ENCODE measurements around the gene BST1.

Gene BST1

DNA sequence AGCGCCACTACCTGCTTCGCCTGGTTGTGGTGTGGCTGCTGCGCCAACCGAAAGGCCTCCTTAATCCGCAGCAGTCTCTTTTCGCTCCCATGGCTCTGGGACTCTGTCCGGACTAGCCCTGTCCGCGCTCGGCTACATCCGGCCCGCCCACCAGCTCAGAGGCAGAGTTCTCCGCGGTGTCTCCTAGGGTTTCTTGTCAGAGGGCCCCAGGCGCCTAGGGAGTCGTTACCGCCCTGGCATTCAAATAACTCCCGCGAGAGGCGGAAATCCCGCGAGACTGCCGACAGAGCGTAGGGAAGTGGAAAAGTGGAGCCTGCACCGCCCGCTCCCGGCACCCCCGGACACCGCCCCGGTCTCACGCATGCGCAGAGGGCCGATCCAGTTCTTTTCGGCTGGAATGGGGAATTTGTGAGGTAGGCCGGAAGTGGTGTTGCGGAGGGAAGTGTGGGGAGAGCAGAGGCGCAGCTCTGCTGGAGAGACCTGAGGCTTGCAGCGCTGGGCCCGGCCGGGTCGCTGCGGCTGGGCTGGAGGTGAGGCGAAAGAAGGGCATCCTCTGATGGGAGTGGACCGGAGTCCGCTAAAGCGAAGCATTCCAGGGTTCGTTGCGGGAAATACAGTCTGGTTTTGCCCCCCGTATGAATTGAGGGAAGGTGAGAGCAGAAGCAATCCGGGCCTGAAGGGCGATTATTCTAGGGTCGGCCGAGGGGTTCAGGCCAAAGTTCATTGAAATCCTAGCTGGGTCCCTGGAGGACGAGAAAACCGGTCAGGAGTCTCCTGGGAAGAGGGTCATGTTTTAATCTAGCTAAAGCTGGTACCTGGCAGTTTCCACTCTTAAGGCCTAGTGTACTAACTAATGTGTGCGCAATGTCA lies 21.3 kb upstream of the BST1 start, which contains the start of gene FAM200B:
FAM200B (plus strand) TSS at position 456 of the 870 bp plus-strand sequence. CDS start 5,151 bp downstream, outside the sequence.
- TF ChIP-seq SIN3A (IDR thresholded peaks at IDR 0.05; ENCODE audit: borderline replicate concordance, insufficient read depth, low read length) (peak; percentile 95), POLR2AphosphoS5 (IDR thresholded peaks at IDR 0.05; ENCODE audit: low read depth, low read length) (peak; percentile 81), TAF1 (IDR thresholded peaks at IDR 0.05; ENCODE audit: borderline replicate concordance, insufficient read depth, low read length) (peak; percentile 87), FOXP2 (optimal IDR thresholded peaks at IDR 0.05; ENCODE audit: borderline replicate concordance, extremely low read depth, extremely low read length, insufficient read depth) (peak; percentile 13)
- TF ChIP-seq, protein P1, sequence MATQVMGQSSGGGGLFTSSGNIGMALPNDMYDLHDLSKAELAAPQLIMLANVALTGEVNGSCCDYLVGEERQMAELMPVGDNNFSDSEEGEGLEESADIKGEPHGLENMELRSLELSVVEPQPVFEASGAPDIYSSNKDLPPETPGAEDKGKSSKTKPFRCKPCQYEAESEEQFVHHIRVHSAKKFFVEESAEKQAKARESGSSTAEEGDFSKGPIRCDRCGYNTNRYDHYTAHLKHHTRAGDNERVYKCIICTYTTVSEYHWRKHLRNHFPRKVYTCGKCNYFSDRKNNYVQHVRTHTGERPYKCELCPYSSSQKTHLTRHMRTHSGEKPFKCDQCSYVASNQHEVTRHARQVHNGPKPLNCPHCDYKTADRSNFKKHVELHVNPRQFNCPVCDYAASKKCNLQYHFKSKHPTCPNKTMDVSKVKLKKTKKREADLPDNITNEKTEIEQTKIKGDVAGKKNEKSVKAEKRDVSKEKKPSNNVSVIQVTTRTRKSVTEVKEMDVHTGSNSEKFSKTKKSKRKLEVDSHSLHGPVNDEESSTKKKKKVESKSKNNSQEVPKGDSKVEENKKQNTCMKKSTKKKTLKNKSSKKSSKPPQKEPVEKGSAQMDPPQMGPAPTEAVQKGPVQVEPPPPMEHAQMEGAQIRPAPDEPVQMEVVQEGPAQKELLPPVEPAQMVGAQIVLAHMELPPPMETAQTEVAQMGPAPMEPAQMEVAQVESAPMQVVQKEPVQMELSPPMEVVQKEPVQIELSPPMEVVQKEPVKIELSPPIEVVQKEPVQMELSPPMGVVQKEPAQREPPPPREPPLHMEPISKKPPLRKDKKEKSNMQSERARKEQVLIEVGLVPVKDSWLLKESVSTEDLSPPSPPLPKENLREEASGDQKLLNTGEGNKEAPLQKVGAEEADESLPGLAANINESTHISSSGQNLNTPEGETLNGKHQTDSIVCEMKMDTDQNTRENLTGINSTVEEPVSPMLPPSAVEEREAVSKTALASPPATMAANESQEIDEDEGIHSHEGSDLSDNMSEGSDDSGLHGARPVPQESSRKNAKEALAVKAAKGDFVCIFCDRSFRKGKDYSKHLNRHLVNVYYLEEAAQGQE (IDR thresholded peaks at IDR 0.05; ENCODE audit: insufficient read depth in 1 of 2, low read depth in 2 of 2, low read length in 2 of 2): 0 out of 4 replicates have a peak, but pooled peaks of 1 of the 2 experiments have one; percentile 49

DNA sequence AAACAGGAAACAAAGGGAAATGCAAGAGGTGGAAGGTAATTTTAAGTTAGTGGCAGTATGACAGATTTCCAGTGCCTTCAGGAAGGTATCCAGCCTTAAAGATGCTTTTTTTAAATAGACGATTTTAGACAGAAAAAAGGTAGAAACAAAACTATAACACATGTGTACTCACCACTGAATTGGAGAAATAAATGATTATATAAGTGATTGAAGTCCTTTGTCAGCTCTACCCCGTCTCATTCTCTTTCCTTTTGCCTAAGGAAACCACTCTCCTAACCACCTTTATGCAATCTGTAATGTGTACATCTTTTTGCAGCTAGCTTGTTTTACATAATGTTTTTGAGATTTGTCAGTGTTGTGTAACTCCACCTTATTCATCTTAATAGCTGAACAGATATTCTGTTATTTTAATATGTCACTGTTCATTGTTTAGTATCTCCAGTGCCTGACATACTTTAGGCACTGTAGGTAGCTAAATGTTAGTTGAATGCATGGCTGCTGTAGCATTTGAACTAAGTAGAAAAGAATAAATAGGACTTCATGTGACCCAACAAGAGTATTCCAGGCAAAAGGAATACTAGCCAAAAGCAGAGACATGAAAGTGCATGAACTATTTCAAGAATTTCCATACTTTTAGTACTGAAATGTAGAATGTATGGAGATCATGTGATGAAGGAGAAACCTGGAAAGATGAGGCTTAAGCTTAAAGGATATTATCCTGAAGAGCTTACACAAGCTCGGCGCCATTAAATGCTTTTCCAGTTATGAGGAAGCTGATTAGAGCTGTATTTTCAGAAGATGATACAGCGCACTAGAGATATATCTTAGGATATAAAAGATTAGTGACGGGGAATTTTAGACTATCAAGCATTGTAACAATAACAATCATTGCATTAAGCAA lies 20.4 kb upstream of the BST1 start:
- TF ChIP-seq SIN3A (IDR thresholded peaks at IDR 0.05; ENCODE audit: borderline replicate concordance, insufficient read depth, low read length) (no peak), TAF1 (IDR thresholded peaks at IDR 0.05; ENCODE audit: borderline replicate concordance, insufficient read depth, low read length) (no peak), FOXP2 (optimal IDR thresholded peaks at IDR 0.05; ENCODE audit: borderline replicate concordance, extremely low read depth, extremely low read length, insufficient read depth) (no peak), POLR2AphosphoS5 (IDR thresholded peaks at IDR 0.05; ENCODE audit: low read depth, low read length) (no peak)
- TF ChIP-seq, protein P1 (IDR thresholded peaks at IDR 0.05; ENCODE audit: insufficient read depth in 1 of 2, low read depth in 2 of 2, low read length in 2 of 2): no peak

DNA sequence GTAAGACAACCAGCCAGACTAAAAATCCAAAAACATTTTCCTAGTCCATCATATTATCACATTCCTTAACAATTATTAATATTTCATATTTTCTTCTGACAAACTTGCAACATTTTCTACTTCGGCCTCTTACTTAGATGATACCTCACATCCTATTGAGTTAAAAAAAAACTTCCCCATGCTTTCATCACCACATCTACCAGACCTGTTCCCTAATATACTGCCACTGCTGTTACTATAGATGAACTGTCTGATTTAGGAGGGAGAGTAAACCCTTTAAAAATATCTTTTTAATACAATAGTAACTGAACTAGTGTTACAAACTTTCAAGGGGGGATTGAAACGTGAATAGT lies 19.7 kb upstream of the BST1 start:
- TF ChIP-seq TAF1 (IDR thresholded peaks at IDR 0.05; ENCODE audit: borderline replicate concordance, insufficient read depth, low read length) (no peak), POLR2AphosphoS5 (IDR thresholded peaks at IDR 0.05; ENCODE audit: low read depth, low read length) (no peak), SIN3A (IDR thresholded peaks at IDR 0.05; ENCODE audit: borderline replicate concordance, insufficient read depth, low read length) (no peak), FOXP2 (optimal IDR thresholded peaks at IDR 0.05; ENCODE audit: borderline replicate concordance, extremely low read depth, extremely low read length, insufficient read depth) (no peak)
- TF ChIP-seq, protein P1 (IDR thresholded peaks at IDR 0.05; ENCODE audit: insufficient read depth in 1 of 2, low read depth in 2 of 2, low read length in 2 of 2): no peak

DNA sequence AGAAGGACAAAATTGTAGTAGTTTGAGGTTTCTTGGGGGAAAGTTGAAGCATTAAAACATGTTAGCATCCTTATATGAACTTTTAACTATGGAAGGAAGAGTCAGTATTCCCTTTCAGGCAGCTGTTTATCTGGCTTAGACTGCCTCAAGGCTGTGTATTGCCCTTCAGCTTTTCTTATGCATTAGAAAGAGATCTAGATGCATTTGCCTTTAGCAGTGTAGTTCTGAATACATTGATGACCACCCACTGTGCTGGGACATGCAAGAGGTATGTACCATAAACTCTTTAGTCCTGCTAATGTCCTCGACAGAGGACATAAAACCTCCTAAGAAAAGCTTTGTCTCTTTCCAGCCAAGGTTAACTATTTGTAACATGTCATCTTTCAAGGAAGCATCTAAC lies 18.4 kb upstream of the BST1 start:
- TF ChIP-seq TAF1 (IDR thresholded peaks at IDR 0.05; ENCODE audit: borderline replicate concordance, insufficient read depth, low read length) (no peak), SIN3A (IDR thresholded peaks at IDR 0.05; ENCODE audit: borderline replicate concordance, insufficient read depth, low read length) (no peak), POLR2AphosphoS5 (IDR thresholded peaks at IDR 0.05; ENCODE audit: low read depth, low read length) (no peak), FOXP2 (optimal IDR thresholded peaks at IDR 0.05; ENCODE audit: borderline replicate concordance, extremely low read depth, extremely low read length, insufficient read depth) (no peak)
- TF ChIP-seq, protein P1 (IDR thresholded peaks at IDR 0.05; ENCODE audit: insufficient read depth in 1 of 2, low read depth in 2 of 2, low read length in 2 of 2): no peak

Measured in PFSK-1 (cell line).